Dermis microvascular lymphatic vessel endothelial cell (primary cell): ENCODE results near the gene ZNF813. TPM values are rescaled to one million over a fixed set of nuclear protein-coding genes. Genes with fewer than 3 reads are reported as not detected.

Experiments used
- DNase-seq, 2 donors: peaks; one replicate each; pipeline versions ENCODE4 v3.0.0 to v3.0.0-alpha.2; 2010; ENCODE audit warnings: low read depth in 2 of 2
- total RNA-seq: library from RNA; depleted of rRNA; stranded (reverse); fragments of >200 nt; gene quantifications from 2 replicates; pipeline ENCODE4 v1.2.1, GENCODE V29; 2014

The ZNF813 gene
- total RNA-seq, 1 donor from 2014 or later = 2.7 TPM

DNA sequence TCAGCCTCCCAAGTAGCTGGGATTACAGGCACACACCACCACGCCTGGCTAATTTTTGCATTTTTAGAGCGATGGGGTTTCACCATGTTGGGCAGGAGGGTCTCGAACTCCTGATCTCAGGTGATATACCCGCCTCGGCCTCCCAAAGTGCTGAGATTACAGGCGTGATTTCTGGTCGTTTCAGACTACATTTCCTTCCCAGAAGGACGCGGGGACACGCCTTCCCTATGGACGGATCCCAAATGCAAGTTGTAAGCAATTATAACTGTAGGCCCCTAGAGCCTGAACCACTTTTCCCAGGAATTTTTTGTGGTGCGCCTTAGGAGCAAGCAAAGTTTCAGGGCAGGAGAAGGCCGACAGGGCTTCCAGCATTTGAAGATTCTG lies 52.6 kb downstream of the ZNF813 start:
- no peak for DNase-seq

DNA sequence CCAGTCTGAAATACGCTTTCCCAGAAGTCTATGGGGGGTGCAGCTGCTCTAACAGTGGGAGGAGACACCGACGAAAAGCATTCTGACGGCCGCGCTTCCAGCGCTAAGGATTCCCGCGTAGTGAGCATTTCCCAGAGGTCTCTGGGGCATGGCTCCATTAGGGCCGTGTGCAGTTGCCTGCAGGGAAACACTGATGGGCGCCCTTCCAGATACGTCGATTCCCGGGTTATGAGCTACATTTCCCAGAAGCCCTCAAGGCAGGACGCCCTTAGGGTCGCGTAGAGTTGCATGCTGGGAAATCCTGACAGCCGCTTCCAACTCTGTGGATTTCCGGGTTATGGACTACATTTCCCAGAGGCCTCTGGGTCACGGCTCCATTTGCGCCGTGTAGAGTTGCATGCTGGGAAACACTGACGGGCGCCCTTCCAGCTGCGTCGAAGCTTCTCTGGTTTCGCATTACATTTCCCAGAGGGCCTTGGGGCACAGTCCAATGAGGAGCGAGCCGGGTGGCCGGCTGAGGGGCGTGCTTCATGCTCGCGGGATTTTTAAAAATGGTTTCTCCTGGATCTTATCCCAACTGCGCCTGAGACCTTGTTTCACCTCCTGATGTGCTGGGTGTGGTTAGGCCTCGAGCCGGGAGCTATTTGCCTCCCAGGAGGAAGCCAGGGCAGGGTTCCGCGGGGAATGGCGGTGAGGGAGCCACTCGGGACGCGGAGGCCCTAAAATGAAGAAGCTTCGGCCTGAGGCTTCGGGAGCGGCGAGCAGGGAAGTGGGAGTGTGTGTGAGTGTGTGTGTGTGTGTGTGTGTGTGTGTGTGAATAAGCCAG lies 53.2 kb downstream of the ZNF813 start:
- peak; percentile 99 for DNase-seq

DNA sequence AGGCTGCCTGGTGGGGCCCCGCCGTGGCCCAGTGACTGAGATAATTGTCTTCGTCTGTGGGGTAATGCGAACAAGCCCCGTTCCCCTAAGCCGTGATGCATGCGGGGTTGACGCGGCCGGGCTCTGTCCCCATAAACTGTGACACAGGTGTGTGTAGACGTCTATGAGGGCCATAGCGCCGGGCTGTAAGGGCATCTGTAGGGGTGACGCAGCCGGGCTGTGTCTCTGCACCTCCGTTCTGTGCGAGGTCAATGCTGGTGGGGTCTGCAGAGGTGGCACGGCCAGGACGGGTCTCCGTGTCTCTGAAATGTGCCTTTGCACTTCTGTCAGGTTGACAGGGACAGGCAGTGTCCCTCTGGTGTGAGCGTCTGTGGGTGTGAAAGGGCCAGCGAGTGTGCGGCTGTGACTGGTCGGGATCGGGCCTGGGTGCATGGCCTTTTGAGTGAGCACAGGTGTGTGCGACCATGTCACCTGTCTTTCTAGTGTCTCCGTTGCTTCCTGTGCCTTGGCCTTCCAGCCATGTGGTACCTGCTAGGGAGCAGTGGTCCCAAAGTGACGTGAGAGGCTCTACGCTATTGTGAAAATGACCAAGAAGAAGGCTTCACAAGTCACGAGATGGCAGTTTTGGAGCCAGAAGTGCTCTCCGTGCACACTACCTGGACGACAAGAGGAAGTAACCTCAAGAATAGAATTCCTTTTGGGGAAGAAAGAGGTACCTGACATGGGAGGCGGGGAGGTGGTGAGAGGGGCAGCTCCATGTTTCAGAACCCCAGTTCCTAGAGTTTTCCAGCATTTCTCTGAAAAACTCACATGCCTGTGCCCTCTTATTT lies 54.1 kb downstream of the ZNF813 start:
- DNase-seq = no peak

DNA sequence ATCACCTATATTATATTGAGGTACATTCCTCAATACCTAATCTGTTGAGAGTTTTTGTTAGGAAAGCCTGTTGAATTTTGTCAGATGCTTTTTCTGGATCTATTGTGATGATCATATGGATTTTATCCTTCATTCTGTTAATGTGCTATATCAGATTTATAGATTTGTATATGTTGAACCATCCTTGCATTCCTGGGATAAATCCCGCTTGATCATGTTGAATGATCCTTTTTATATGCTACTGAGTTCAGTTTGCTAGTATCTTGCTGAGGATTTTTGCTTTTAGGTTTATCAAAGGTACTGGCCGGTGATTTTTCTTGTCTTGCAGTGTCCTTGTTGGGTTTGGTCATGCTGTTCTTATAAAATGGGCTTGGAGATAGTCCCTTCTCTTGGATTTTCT lies 58.4 kb downstream of the ZNF813 start:
- no peak for DNase-seq

DNA sequence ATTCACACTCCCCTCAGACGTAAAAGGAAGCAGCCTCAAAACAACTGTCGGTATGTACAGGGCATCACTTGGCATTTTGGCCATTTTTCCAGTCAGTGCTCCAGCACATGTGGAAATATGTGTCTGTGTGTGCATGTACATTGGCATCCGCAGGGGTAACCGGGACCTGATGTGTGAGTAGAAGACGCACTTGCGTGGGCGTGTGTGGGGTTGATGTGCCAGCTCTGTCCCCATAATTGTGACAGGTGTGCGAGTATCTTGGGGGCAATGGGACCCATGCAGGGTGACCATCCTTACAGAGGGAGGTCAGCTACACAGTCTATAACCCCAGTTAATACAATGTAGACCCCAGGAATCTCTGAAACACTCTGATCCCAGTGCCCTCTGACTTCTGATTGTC lies 63.1 kb downstream of the ZNF813 start:
- no peak for DNase-seq

DNA sequence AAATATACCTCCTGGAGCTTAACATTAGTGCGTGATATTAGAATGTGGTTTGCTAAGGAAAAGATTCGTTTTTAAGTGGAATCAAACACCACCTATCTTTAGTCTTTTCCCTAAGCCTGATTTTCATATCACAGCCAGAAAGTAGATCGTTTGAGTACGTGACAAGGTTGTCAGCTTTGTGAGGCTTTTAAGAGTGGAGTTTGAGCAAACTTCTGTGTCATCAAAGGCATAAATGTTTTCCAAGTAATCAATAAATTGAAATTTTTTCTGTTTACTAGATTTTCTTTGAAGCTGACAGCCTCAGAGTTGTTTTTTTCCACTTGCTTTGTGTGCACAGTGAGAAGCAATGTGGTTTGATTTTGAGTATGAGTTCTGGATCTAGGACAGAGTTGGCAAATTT lies 63.9 kb downstream of the ZNF813 start:
- DNase-seq = no peak

DNA sequence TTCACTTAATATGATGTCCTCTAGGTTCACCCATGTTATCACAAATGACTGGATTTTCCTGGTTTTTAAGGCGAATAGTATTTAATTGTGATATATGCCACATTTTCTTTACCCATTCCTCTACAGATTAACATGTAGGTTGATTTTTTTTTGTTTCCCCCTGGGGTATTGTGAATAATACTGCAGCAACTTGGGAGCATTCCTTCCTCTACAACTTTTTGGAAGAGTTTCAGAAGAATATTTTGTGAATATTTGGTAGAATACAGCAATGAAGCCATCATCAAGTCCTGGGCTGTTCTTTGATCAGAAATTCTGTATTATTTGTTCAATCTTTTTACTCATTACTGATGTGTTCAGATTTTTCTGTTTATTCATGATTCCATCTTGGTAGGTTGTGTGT lies 64.8 kb downstream of the ZNF813 start:
- no peak for DNase-seq

DNA sequence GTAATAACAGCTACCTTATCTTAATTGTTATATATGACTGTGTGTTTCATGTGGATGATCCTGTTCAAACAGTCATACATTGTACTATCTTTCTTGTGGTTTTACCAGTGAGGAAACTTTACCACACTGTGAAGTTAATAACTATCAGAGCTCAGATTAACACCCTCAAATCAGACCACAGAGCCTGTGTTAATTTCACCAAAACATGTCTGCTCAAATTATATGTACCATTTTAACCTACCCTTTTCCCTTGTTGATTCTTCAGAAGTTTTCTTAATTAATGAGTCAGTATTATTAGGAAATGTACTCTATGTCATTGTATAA lies 68.7 kb downstream of the ZNF813 start:
- no peak for DNase-seq

DNA sequence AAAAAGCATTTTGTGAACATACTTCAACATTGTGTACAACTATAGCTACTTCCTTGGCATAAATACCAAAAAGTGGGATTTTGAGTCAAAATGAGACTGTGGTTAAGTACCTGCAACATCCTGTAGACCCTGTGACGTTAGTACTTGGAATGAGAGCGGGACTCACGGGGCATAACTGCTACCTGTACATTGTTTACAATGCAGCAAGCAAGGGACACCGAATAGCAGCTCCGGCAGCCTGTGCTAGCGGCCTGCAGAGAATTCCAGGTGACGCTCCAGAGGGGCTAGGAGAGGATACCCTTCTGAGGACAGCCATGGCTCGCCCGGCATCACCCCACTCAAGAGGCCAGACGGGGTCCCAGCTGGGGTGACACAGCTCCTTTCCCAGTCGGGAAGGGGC lies 69.6 kb downstream of the ZNF813 start:
- DNase-seq = no peak

DNA sequence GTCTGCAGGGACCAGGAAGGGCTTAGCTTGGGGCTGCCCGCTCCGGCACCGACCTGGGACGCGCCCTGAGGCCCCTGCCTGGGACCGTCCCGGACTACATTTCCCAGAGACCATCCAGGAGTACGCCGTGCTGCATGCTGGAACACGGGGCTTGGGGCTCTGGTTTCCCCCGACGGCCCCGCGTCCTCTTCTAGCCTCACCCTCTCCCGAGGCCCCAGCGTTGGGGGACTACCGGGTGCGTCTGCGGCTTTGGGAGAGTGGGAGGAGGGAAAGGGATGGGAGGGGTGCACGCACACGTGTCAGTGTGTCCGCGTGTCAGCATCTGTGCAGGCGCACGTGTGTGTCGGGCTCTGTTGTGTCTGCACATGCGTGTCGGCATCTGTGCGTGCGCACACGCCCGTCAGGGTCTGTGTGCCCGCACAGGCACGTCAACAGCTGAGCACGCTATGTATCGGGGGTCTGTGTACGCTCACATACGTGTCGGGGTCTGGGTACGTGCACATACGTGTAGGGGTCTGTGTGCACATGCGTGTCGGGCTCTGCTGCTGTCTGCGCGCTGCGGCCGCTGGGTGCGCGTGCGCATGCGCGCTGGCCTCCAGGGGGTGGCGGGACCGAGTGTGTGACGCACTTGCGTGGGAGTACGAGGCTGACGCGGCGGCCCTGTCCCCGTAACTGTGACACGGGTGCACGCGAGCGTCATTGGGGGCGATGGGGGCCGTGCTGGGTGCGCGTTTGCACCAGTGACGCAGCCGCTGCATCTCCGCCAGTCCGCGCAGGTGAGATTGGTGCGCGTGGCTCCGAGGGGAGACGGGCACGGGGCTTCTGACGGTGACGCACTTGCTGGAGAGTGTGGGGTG lies 70.2 kb downstream of the ZNF813 start, which contains the start of gene ZNF331:
Gene ZNF331 (plus strand): TSS at position 625 of the 857 bp plus-strand sequence. CDS start 31,232 bp downstream, outside the sequence.
- DNase-seq = peak; percentile 45 to 74

DNA sequence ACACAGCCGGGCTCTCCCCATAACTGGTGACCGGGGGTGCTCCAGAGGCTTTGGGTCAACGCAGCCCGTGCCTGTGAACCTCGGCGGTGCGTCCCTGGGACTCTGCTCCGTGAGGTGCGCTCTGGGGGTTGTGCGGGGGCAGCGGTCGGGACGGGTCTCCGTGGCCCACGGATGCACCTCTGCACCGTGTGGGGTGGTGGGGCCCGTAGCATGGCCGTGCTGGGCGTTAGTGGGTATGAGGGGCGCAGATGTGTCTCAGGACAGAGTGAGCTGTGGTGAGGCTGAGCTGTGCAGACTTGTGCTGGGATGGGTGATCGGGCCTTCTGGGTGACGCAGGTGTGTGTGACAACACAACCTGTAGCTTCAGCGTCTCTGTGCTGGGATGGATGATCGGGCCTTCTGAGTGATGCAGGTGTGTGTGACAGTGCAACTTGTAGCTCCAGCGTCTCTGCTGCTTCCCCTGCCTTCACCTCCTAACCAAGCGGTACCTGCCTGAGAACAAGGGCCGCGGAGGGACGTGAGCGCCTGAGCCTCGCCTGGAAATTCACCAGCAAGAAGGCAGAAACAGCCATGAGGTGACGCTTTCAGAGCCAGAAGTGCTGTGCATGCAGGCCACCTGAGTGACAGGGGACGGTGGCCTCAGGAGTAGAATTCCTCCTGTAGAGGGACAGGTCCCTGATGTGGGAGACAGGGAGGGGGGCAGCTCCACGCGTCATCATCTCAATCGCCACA lies 71.0 kb downstream of the ZNF813 start:
- DNase-seq = no peak

DNA sequence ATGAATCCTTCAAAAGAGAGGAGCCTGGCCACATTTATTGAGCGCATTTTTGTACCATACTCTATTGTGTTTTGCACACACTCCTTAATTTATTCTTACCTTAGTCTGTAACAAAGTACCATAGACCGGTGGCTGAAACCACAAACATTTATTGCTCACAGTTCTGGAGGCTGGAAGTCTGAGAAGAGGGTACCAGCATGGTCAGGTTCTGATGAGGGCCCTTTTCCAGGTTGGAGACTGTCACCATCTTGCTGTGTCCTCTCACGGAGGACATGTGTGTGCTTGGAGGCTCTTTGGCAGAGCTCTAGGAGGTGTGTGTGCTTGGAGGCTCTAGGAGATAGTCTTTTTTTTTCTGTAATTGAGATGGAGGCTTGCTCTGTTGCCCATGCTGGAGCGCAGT lies 72.6 kb downstream of the ZNF813 start:
- DNase-seq = no peak

DNA sequence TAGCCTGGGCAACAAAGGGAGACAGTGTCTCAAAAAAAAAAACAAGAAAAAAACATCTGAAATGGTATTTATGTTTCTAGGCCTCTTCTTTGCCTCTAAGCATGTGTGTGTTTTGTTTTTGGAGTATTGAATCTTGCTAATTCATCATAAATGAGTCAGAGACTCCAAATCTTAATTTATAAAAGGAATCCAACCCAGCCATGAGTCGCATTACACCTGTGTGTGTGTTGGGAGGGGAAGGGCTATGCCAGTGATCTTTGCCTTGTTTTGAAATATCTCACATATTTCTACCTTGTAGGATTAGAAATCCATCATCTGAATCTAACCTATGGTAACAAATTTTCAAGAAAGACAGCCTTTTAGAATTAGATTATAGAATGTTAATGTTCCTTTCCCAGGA lies 74.4 kb downstream of the ZNF813 start:
- no peak for DNase-seq

DNA sequence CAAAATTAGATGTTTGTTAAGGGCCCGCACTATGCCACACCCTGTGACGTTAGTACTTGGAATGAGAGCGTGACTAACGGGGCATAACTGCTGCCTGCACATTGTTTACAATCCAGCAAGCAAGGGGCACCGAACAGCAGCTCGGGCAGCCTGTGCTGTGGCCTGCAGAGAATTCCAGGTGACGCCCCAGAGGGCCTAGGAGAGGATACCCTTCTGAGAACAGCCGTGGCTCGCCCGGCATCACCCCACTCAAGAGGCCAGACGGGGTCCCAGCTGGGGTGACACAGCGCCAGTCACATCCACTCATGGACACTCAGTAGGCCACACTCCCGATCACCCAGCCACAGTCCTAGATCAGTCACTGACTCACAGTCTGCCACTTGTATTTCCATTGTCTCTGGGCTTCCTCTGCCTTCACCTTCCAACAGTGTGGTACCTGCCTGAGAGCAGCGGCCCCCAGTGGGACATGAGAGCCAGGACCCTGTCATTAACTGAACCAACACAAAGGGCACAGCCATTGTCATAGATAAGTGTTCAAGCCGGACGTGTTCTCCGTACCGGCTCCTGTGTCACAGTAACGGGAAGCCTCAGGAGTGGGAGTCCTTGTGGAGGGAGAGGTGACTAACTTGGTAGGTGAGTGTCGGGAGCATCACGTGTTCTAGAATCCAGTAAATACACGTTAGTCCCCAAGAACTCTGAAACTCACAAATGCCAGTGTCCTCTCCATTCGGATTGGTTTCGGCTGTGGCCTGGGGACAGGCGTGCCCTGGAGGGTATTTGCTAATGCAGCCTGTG lies 77.9 kb downstream of the ZNF813 start:
- DNase-seq = peak; percentile 49 to 66

Other genes starting within 250 kb of the ZNF813 start
- 10.3 and 12.6 TPM in 2 replicates for gene ZNF677, start 212.9 kb upstream of the ZNF813 start, total RNA-seq
- not detected in 2 replicates for gene VN1R2, start 209.4 kb upstream of the ZNF813 start, total RNA-seq
- not detected in 2 replicates for gene VN1R4, start 200.0 kb upstream of the ZNF813 start, total RNA-seq
- 5.6 and 6.1 TPM in 2 replicates for gene ZNF845, start 134.0 kb upstream of the ZNF813 start, total RNA-seq
- 5.7 and 5.8 TPM in 2 replicates for gene ZNF525, start 102.0 kb upstream of the ZNF813 start, total RNA-seq
- 10.0 and 13.4 TPM in 2 replicates for gene ZNF765, start 72.6 kb upstream of the ZNF813 start, total RNA-seq
- 5.3 and 9.9 TPM in 2 replicates for gene ZNF761, start 35.7 kb upstream of the ZNF813 start, total RNA-seq
- gene ZNF331, start 70.4 kb downstream of the ZNF813 start, total RNA-seq = 4.2 and 7.2 TPM in 2 replicates
- not detected in 2 replicates for gene DPRX, start 164.3 kb downstream of the ZNF813 start, total RNA-seq